Neural cell (in vitro differentiated cells): ENCODE data around the gene CEMIP2. TPM values are rescaled to one million over a fixed set of nuclear protein-coding genes. Genes with fewer than 3 reads are reported as not detected.

Experiments used
- H2AFZ ChIP-seq: fragments of 200-600, 300-800 bp; sonication (generic), shearing (Covaris generic); 2 replicates; pipeline ENCODE4 v1.6.0; 2014; ENCODE audit warnings: low read depth, mild to moderate bottlenecking, antibody characterized with exemption, low read length, moderate library complexity
- H3F3A ChIP-seq: fragments of 200-600 bp; shearing (Covaris generic); 2 replicates; pipeline ENCODE4 v1.6.1; 2016; ENCODE audit warnings: mild to moderate bottlenecking, moderate library complexity, mixed read lengths, antibody characterized with exemption, low read length; ENCODE audit not compliant: insufficient read depth, poor library complexity, severe bottlenecking
- H3K27ac ChIP-seq: fragments of 200-600, 300-800 bp; sonication (generic), shearing (Covaris generic); 2 replicates; pipeline ENCODE4 v1.5.1; 2014; ENCODE audit warnings: mild to moderate bottlenecking, low read length, moderate library complexity
- H3K27me3 ChIP-seq: fragments of 300-800, 200-600 bp; sonication (generic), shearing (Covaris generic); 2 replicates; pipeline ENCODE4 v1.6.0; 2014; ENCODE audit warnings: mild to moderate bottlenecking, low read depth, low read length, moderate library complexity; ENCODE audit not compliant: insufficient read depth
- H3K36me3 ChIP-seq: fragments of 300-800, 200-600 bp; sonication (generic), shearing (Covaris generic); 2 replicates; pipeline ENCODE4 v1.5.1; 2014; ENCODE audit warnings: mild to moderate bottlenecking, antibody characterized with exemption, low read length, moderate library complexity; ENCODE audit not compliant: insufficient read depth
- H3K4me2 ChIP-seq: fragments of 300-800, 200-600 bp; sonication (generic), shearing (Covaris generic); 2 replicates; pipeline ENCODE4 v1.6.0; 2014; ENCODE audit warnings: mild to moderate bottlenecking, low read length
- H3K4me3 ChIP-seq: fragments of 300-800, 200-600 bp; sonication (generic), shearing (Covaris generic); 2 replicates; pipeline ENCODE4 v1.5.1; 2014; ENCODE audit warnings: mild to moderate bottlenecking, low read length, moderate library complexity
- H3K79me2 ChIP-seq: fragments of 200-600 bp; shearing (Covaris generic); replicated peaks from 2 replicates; pipeline ENCODE4 v1.6.0; 2014; ENCODE audit warnings: mild to moderate bottlenecking, low read length, moderate library complexity; ENCODE audit not compliant: insufficient read depth
- H3K9ac ChIP-seq: fragments of 300-800, 200-600 bp; sonication (generic), shearing (Covaris generic); 2 replicates; pipeline ENCODE4 v1.6.1; 2016; ENCODE audit warnings: mild to moderate bottlenecking, low read length, mixed read lengths
- H3K9me2 ChIP-seq: fragments of 200-600 bp; shearing (Covaris generic); 2 replicates; pipeline ENCODE4 v1.6.1; 2016; ENCODE audit warnings: mild to moderate bottlenecking, low read length, mixed read lengths; ENCODE audit not compliant: insufficient read depth
- H3K9me3 ChIP-seq: fragments of 200-600, 300-800 bp; sonication (generic), shearing (Covaris generic); 2 replicates; pipeline ENCODE4 v1.6.1; 2016; ENCODE audit warnings: mild to moderate bottlenecking, mixed run types, low read length, moderate library complexity, mixed read lengths
- H4K20me1 ChIP-seq: fragments of 200-600 bp; shearing (Covaris generic); 2 replicates; pipeline ENCODE4 v1.6.1; 2016; ENCODE audit warnings: mild to moderate bottlenecking, mixed run types; ENCODE audit not compliant: insufficient read depth
- CTCF ChIP-seq: fragments of 450-650 bp; IDR thresholded peaks from 2 replicates; pipeline ENCODE4 v1.5.1; 2014; ENCODE audit warnings: antibody characterized with exemption, mild to moderate bottlenecking, moderate library complexity; ENCODE audit not compliant: poor library complexity, severe bottlenecking
- EP300 ChIP-seq: fragments of 450-650 bp; conservative IDR thresholded peaks from 2 replicates; pipeline ENCODE4 v1.6.1; 2014; ENCODE audit warnings: antibody characterized with exemption, mild to moderate bottlenecking, moderate library complexity; ENCODE audit not compliant: poor library complexity, severe bottlenecking
- EZH2 ChIP-seq: fragments of 200-600, 300-800 bp; shearing (Covaris generic), sonication (generic); IDR thresholded peaks from 2 replicates; pipeline ENCODE4 v1.6.1; 2014; ENCODE audit warnings: antibody characterized with exemption, low read length, borderline replicate concordance, mild to moderate bottlenecking; ENCODE audit not compliant: insufficient read depth, poor library complexity, severe bottlenecking
- MXI1 ChIP-seq: fragments of 450-650 bp; conservative IDR thresholded peaks from 2 replicates; pipeline ENCODE4 v1.6.1; 2014; ENCODE audit warnings: antibody characterized with exemption, mild to moderate bottlenecking; ENCODE audit not compliant: poor library complexity, severe bottlenecking
- POLR2AphosphoS5 ChIP-seq: IDR thresholded peaks from 2 replicates; pipeline ENCODE4 v1.6.1; 2012
- RAD21 ChIP-seq: fragments of 450-650 bp; conservative IDR thresholded peaks from 2 replicates; pipeline ENCODE4 v1.6.1; 2014; ENCODE audit warnings: antibody characterized with exemption, mild to moderate bottlenecking, moderate library complexity
- REST ChIP-seq: IDR thresholded peaks from 2 replicates; pipeline ENCODE4 v1.6.1; 2012; ENCODE audit warnings: borderline replicate concordance
- SMC3 ChIP-seq: fragments of 450-650 bp; conservative IDR thresholded peaks from 2 replicates; pipeline ENCODE4 v1.6.1; 2014; ENCODE audit warnings: antibody characterized with exemption, mild to moderate bottlenecking, moderate library complexity; ENCODE audit not compliant: poor library complexity
- TAF1 ChIP-seq: IDR thresholded peaks from 2 replicates; pipeline ENCODE4 v1.6.1; 2012; ENCODE audit warnings: low read depth
- polyA plus RNA-seq: library from polyadenylated mRNA; depleted of rRNA; stranded (reverse); fragments of >200 nt; gene quantifications from 2 replicates; pipeline ENCODE4 v1.2.3, GENCODE V29; 2014

Gene CEMIP2
- polyA plus RNA-seq, 1 donor from 2014 or later: 11.3 TPM

GRCh38 chr9:71743882-71744281, 24.4 kb downstream of the CEMIP2 start:
- Histone ChIP-seq H3K36me3 (no peaks in the 10 kb centered on the region), H2AFZ (no peak overlapping the region), H3K9me2 (no peaks in the 10 kb centered on the region), H3K4me3 (no peak overlapping the region), H4K20me1 (no peaks in the 10 kb centered on the region), H3F3A (no peaks in the 10 kb centered on the region), H3K27me3 (no peaks in the 10 kb centered on the region), H3K9me3 (no peaks in the 10 kb centered on the region), H3K4me2 (no peak overlapping the region), H3K79me2 (peaks cover 10% of the 10 kb centered on the region), H3K9ac (no peak overlapping the region), H3K27ac (no peak overlapping the region)
- TF ChIP-seq TAF1: no peak
- no peak for TF ChIP-seq SMC3
- TF ChIP-seq EP300: no peak
- TF ChIP-seq EZH2: no peak
- TF ChIP-seq POLR2AphosphoS5: no peak
- no peak for TF ChIP-seq RAD21

- H3K4me3 ChIP-seq: no peak overlapping the region
- H3F3A ChIP-seq: no peaks in the 10 kb centered on the region
- H3K9me3 ChIP-seq: no peaks in the 10 kb centered on the region
- no peaks in the 10 kb centered on the region for H4K20me1 ChIP-seq
- no peak overlapping the region for H3K9ac ChIP-seq
- H3K4me2 ChIP-seq: no peak overlapping the region
- H3K27me3 ChIP-seq: no peaks in the 10 kb centered on the region
- H3K79me2 ChIP-seq: peaks cover 6% of the 10 kb centered on the region
- H2AFZ ChIP-seq: no peak overlapping the region
- TF ChIP-seq EZH2: no peak
- no peaks in the 10 kb centered on the region for H3K36me3 ChIP-seq
- no peaks in the 10 kb centered on the region for H3K9me2 ChIP-seq
- H3K27ac ChIP-seq: no peak overlapping the region
Measured at GRCh38 chr9:71743217-71743705, 25.1 kb downstream of the CEMIP2 start.

GRCh38 chr9:71742703-71743102, 25.6 kb downstream of the CEMIP2 start:
- Histone ChIP-seq H3K27me3 (no peaks in the 10 kb centered on the region), H4K20me1 (no peaks in the 10 kb centered on the region), H3K27ac (no peak overlapping the region), H3K9me2 (no peaks in the 10 kb centered on the region), H3K4me3 (no peak overlapping the region), H3K9ac (no peak overlapping the region), H3K36me3 (no peaks in the 10 kb centered on the region), H3K9me3 (no peaks in the 10 kb centered on the region), H2AFZ (no peak overlapping the region), H3K79me2 (peaks cover 8% of the 10 kb centered on the region), H3K4me2 (no peak overlapping the region), H3F3A (no peaks in the 10 kb centered on the region)
- TF ChIP-seq SMC3 (no peak), EZH2 (no peak), EP300 (no peak), MXI1 (no peak), TAF1 (no peak), REST (no peak), POLR2AphosphoS5 (no peak), RAD21 (no peak), CTCF (no peak)
